Smooth muscle cell (in vitro differentiated cells): ENCODE measurements around the gene MBP. TPM values are rescaled to one million over a fixed set of nuclear protein-coding genes. Genes with fewer than 3 reads are reported as not detected.

Experiments used
- DNase-seq: peaks from one replicate; lab custom pipeline; 2025; ENCODE audit not compliant: unreplicated experiment; lab: John Stamatoyannopoulos, UW
- H2AFZ ChIP-seq: fragments of 200-600 bp; sonication (generic); 2 replicates; pipeline ENCODE4 v1.6.0; 2016; ENCODE audit warnings: antibody characterized with exemption, low read depth, mild to moderate bottlenecking
- H3F3A ChIP-seq: fragments of 200-600 bp; sonication (generic); 2 replicates; pipeline ENCODE4 v1.6.0; 2017; ENCODE audit warnings: antibody characterized with exemption, low read depth
- H3K27ac ChIP-seq: fragments of 200-600 bp; sonication (generic); 2 replicates; pipeline ENCODE4 v1.5.1; 2016; ENCODE audit warnings: low read depth, mild to moderate bottlenecking
- H3K27me3 ChIP-seq: fragments of 200-600 bp; sonication (generic); 2 replicates; pipeline ENCODE4 v1.6.1; 2016; ENCODE audit warnings: low read depth, mild to moderate bottlenecking
- H3K36me3 ChIP-seq: fragments of 200-600 bp; sonication (generic); 2 replicates; pipeline ENCODE4 v1.5.1; 2016; ENCODE audit warnings: low read depth
- H3K4me1 ChIP-seq: fragments of 200-600 bp; sonication (generic); 2 replicates; pipeline ENCODE4 v1.5.1; 2016; ENCODE audit warnings: low read depth
- H3K4me2 ChIP-seq: fragments of 200-600 bp; sonication (generic); 2 replicates; pipeline ENCODE4 v1.6.0; 2016; ENCODE audit warnings: mild to moderate bottlenecking
- H3K4me3 ChIP-seq: fragments of 200-600 bp; sonication (generic); 2 replicates; pipeline ENCODE4 v1.5.1; 2016; ENCODE audit warnings: mild to moderate bottlenecking
- H3K79me2 ChIP-seq: fragments of 200-600 bp; sonication (generic); 2 replicates; pipeline ENCODE4 v1.6.0; 2016; ENCODE audit warnings: low read depth, mild to moderate bottlenecking
- H3K9ac ChIP-seq: fragments of 200-600 bp; sonication (generic); 2 replicates; pipeline ENCODE4 v1.6.0; 2016; ENCODE audit warnings: low read depth
- H3K9me3 ChIP-seq: fragments of 200-600 bp; sonication (generic); replicated peaks from 2 replicates; pipeline ENCODE4 v1.5.1; 2016; ENCODE audit warnings: low read depth
- H4K20me1 ChIP-seq: fragments of 200-600 bp; sonication (generic); 2 replicates; pipeline ENCODE4 v1.6.0; 2016; ENCODE audit warnings: low read depth
- WGBS: methylation state at CpG from one replicate; pipeline ENCODE4 v1.1.7; 2016; ENCODE audit warnings: low lambda C conversion rate; 5-methylcytosine and 5-hydroxymethylcytosine counted together
- polyA plus RNA-seq: library from polyadenylated mRNA; unstranded; fragments of >200 nt; fragmentation: Nextera tagmentation; extraction: Ambion mirVana; gene quantifications from 2 replicates; pipeline ENCODE4 v1.2.1, GENCODE V29; 2016
- total RNA-seq: library from RNA; depleted of rRNA; stranded (reverse); fragments of >200 nt; gene quantifications from 2 replicates; pipeline ENCODE4 v1.2.3, GENCODE V29; 2014
- TF ChIP-seq, protein P1 (sequence below): fragments of 200-600 bp; sonication (generic); IDR thresholded peaks from 2 replicates; pipeline ENCODE4 v1.5.1; 2017; ENCODE audit warnings: borderline replicate concordance, mild to moderate bottlenecking, antibody characterized with exemption; ENCODE audit not compliant: insufficient read depth, poor library complexity, severe bottlenecking

Gene MBP
- total and polyA plus RNA-seq, 2 experiments from 2014 or later, result 1.4 to 5.1 TPM

DNA sequence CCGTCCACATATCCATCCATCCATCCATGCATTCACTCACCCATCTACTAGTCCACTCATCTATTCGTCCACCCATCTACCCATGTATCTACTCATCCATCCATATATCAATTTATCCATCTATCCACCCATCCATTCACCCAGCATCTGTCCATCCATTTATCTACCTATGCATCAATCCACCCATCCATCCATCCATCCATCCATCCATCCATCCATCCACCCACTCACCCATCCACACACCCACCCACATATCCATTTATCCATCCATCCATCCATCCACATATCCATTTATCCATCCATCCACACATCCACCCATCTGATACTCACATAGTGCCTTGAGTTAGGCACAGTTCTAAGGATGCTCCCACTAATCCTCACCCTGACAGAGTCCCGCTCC is 99.0 kb downstream of the MBP start:
- Histone ChIP-seq H3K79me2 (no peaks in the 10 kb centered on the region), H2AFZ (no peak overlapping the region), H3K4me3 (no peak overlapping the region), H3K9me3 (no peaks in the 10 kb centered on the region), H3K9ac (no peak overlapping the region), H4K20me1 (no peaks in the 10 kb centered on the region), H3K27me3 (no peaks in the 10 kb centered on the region), H3K4me2 (no peak overlapping the region), H3F3A (no peaks in the 10 kb centered on the region), H3K36me3 (no peaks in the 10 kb centered on the region), H3K27ac (no peak overlapping the region), H3K4me1 (no peaks in the 10 kb centered on the region)
- 89% methylated on average over 3 of the region's 3 CpGs for WGBS
- no peak for DNase-seq
- TF ChIP-seq, protein P1, sequence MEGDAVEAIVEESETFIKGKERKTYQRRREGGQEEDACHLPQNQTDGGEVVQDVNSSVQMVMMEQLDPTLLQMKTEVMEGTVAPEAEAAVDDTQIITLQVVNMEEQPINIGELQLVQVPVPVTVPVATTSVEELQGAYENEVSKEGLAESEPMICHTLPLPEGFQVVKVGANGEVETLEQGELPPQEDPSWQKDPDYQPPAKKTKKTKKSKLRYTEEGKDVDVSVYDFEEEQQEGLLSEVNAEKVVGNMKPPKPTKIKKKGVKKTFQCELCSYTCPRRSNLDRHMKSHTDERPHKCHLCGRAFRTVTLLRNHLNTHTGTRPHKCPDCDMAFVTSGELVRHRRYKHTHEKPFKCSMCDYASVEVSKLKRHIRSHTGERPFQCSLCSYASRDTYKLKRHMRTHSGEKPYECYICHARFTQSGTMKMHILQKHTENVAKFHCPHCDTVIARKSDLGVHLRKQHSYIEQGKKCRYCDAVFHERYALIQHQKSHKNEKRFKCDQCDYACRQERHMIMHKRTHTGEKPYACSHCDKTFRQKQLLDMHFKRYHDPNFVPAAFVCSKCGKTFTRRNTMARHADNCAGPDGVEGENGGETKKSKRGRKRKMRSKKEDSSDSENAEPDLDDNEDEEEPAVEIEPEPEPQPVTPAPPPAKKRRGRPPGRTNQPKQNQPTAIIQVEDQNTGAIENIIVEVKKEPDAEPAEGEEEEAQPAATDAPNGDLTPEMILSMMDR, result no peak

DNA sequence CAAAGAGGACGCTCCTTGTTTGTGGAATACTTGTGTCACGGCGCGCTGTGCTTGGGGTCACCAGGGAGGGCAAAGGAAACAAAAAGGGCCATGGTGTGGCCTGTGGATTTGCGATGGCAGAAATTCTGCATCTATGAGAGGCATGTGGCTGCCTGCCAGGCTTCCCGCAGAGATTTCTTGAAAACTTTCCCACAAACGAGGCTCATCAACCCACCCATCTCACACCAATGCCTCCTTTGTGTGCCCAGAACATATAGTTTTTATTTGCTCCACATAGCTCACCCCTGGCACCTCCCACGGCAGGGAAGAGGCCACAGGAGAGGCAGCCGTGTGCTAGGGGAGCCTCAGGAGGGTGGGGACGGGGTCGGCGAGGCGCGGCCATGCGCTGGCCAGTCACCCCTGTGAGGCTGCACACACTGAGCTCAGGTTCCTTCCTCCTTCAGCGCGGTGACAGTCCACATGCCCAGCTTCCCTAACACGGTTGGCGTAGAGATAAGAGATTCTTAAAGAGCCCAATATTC is 100.3 kb downstream of the MBP start:
- 95% methylated on average over 19 of the region's 19 CpGs for WGBS
- H3K4me1 ChIP-seq, result no peaks in the 10 kb centered on the region
- no peak overlapping the region for H3K4me3 ChIP-seq
- no peaks in the 10 kb centered on the region for H3K79me2 ChIP-seq
- no peaks in the 10 kb centered on the region for H4K20me1 ChIP-seq
- TF ChIP-seq, protein P1, result no peak
- H3K4me2 ChIP-seq, result no peak overlapping the region
- H3K27me3 ChIP-seq, result no peaks in the 10 kb centered on the region
- no peaks in the 10 kb centered on the region for H3F3A ChIP-seq
- no peaks in the 10 kb centered on the region for H3K9me3 ChIP-seq
- no peak for DNase-seq
- no peak overlapping the region for H2AFZ ChIP-seq
- H3K27ac ChIP-seq, result no peak overlapping the region
- H3K36me3 ChIP-seq, result no peaks in the 10 kb centered on the region
- no peak overlapping the region for H3K9ac ChIP-seq

DNA sequence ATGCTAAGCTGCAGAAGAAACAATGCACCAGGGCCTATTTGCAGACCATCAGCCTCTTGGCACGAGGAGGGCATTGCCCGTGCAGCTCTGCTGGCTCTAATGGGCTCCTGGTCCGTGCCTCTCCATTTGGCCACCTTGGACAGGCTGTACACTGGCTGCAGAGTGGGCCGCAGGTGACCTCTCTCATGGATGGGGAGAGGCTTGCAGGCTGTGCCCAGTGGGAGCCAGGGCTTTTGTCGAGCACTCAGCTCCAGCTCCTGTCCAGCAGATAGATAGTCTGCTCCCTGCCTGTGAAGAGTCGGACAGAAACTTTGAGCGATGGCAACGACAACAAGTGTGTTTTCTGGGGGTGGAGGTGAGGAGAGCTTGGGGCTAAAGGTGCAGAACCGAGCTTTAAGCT is 100.9 kb downstream of the MBP start:
- Histone ChIP-seq H2AFZ (no peak overlapping the region), H3K27me3 (no peaks in the 10 kb centered on the region), H3F3A (no peaks in the 10 kb centered on the region), H3K4me2 (no peak overlapping the region), H4K20me1 (no peaks in the 10 kb centered on the region), H3K9me3 (no peaks in the 10 kb centered on the region), H3K4me3 (no peak overlapping the region), H3K27ac (no peak overlapping the region), H3K36me3 (no peaks in the 10 kb centered on the region), H3K9ac (no peak overlapping the region), H3K4me1 (no peaks in the 10 kb centered on the region), H3K79me2 (no peaks in the 10 kb centered on the region)
- WGBS, result 93% methylated on average over 9 of the region's 9 CpGs
- no peak for DNase-seq
- TF ChIP-seq, protein P1, result no peak

DNA sequence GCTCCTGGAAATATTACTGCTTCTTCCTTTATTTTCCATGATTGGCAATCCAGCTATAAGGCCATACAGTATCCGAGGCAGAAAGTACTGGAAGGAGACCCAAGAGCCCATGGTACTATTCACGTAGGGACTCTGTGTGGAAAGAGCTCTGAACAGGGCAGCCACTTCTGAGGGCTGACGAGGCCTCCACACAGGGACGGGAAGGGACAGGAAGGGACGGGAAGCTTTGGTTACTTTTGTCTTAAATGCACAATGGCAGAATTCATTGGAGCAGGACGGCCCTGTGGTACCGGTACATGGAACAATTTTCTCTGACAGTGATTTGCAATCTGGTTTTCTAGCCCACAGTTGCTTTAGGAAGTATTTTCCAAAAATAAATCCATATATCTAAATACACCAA is 102.4 kb downstream of the MBP start:
- Histone ChIP-seq H3K4me3 (no peak overlapping the region), H3K27me3 (no peaks in the 10 kb centered on the region), H3K9me3 (no peaks in the 10 kb centered on the region), H3K4me1 (no peaks in the 10 kb centered on the region), H3K36me3 (no peaks in the 10 kb centered on the region), H3K9ac (no peak overlapping the region), H3K4me2 (no peak overlapping the region), H4K20me1 (no peaks in the 10 kb centered on the region), H3F3A (no peaks in the 10 kb centered on the region), H3K27ac (no peak overlapping the region), H3K79me2 (no peaks in the 10 kb centered on the region), H2AFZ (no peak overlapping the region)
- DNase-seq, result no peak
- TF ChIP-seq, protein P1, result no peak
- WGBS, result 97% methylated on average over 7 of the region's 7 CpGs
